H9 (cell line): ENCODE data around the gene ARPC2. TPM values are rescaled to one million over a fixed set of nuclear protein-coding genes. Genes with fewer than 3 reads are reported as not detected.

Experiments
- DNase-seq: peaks from one replicate; pipeline ENCODE4 v3.0.0-alpha.2; 2017
- H2AFZ ChIP-seq: one replicate; pipeline ENCODE4 v1.6.1; 2013; ENCODE audit warnings: mild to moderate bottlenecking, low read length, control low read depth, moderate library complexity
- H2AK5ac ChIP-seq: 2 replicates; pipeline ENCODE4 v1.6.1; 2013; ENCODE audit warnings: low read length, control low read depth, mixed read lengths; ENCODE audit not compliant: insufficient read length
- H2BK120ac ChIP-seq: one replicate; pipeline ENCODE4 v1.6.1; 2013; ENCODE audit warnings: low read depth, mild to moderate bottlenecking, low read length, control low read depth, inconsistent platforms; ENCODE audit not compliant: poor library complexity, severe bottlenecking
- H2BK12ac ChIP-seq: 2 replicates; pipeline ENCODE4 v1.6.1; 2013; ENCODE audit warnings: low read length, control low read depth, mixed read lengths, low read depth; ENCODE audit not compliant: insufficient read length
- H2BK15ac ChIP-seq: 2 replicates; pipeline ENCODE4 v1.6.1; 2013; ENCODE audit warnings: low read depth, low read length, control low read depth
- H2BK20ac ChIP-seq: one replicate; pipeline ENCODE4 v1.6.1; 2013; ENCODE audit warnings: low read depth, mild to moderate bottlenecking, low read length, control low read depth, inconsistent platforms; ENCODE audit not compliant: poor library complexity, severe bottlenecking
- H2BK5ac ChIP-seq: 2 replicates; pipeline ENCODE4 v1.6.1; 2013; ENCODE audit warnings: low read length, control low read depth, mixed read lengths; ENCODE audit not compliant: insufficient read length
- H3K14ac ChIP-seq: 2 replicates; pipeline ENCODE4 v1.6.1; 2013; ENCODE audit warnings: low read length, control low read depth; ENCODE audit not compliant: insufficient read depth
- H3K18ac ChIP-seq: 2 replicates; pipeline ENCODE4 v1.6.1; 2013; ENCODE audit warnings: low read depth, mild to moderate bottlenecking, mixed read lengths, low read length, control low read depth; ENCODE audit not compliant: insufficient read length
- H3K23ac ChIP-seq: 2 replicates; pipeline ENCODE4 v1.6.1; 2013; ENCODE audit warnings: low read length, control low read depth, mixed read lengths, low read depth; ENCODE audit not compliant: insufficient read length
- H3K23me2 ChIP-seq: 2 replicates; pipeline ENCODE4 v1.6.1; 2013; ENCODE audit warnings: low read depth, mild to moderate bottlenecking, mixed read lengths, low read length, control low read depth; ENCODE audit not compliant: insufficient read length, poor library complexity, severe bottlenecking
- H3K27ac ChIP-seq: 2 replicates; pipeline ENCODE4 v1.5.1; 2013; ENCODE audit warnings: low read length, control low read depth, mixed read lengths, low read depth; ENCODE audit not compliant: insufficient read length
- H3K27me3 ChIP-seq: 2 replicates; pipeline ENCODE4 v1.6.1; 2013; ENCODE audit warnings: low read length, control low read depth, inconsistent platforms; ENCODE audit not compliant: insufficient read depth
- H3K4ac ChIP-seq: 2 replicates; pipeline ENCODE4 v1.6.1; 2013; ENCODE audit warnings: low read depth, mild to moderate bottlenecking, control low read depth, inconsistent platforms, low read length, moderate library complexity
- H3K4me1 ChIP-seq: 2 replicates; pipeline ENCODE4 v1.6.1; 2013; ENCODE audit warnings: low read length, control low read depth, inconsistent platforms; ENCODE audit not compliant: insufficient read depth
- H3K4me2 ChIP-seq: 2 replicates; pipeline ENCODE4 v1.6.1; 2013; ENCODE audit warnings: low read length, control low read depth, mixed read lengths; ENCODE audit not compliant: insufficient read length, insufficient read depth
- H3K56ac ChIP-seq: 2 replicates; pipeline ENCODE4 v1.6.1; 2013; ENCODE audit warnings: low read depth, mild to moderate bottlenecking, mixed read lengths, low read length, control low read depth; ENCODE audit not compliant: insufficient read length
- H3K79me1 ChIP-seq: 2 replicates; pipeline ENCODE4 v1.6.1; 2013; ENCODE audit warnings: low read depth, mild to moderate bottlenecking, moderate library complexity, low read length, control low read depth, inconsistent platforms; ENCODE audit not compliant: insufficient read depth, poor library complexity, severe bottlenecking
- H3K79me2 ChIP-seq: 2 replicates; pipeline ENCODE4 v1.6.1; 2013; ENCODE audit warnings: low read length, control low read depth, inconsistent platforms; ENCODE audit not compliant: insufficient read depth
- H3K9ac ChIP-seq: 2 replicates; pipeline ENCODE4 v1.6.1; 2013; ENCODE audit warnings: low read length, control low read depth, mixed read lengths; ENCODE audit not compliant: insufficient read length; ENCODE audit errors: extremely low read depth
- H3K9me3 ChIP-seq: one replicate; pipeline ENCODE4 v1.6.1; 2013; ENCODE audit warnings: low read depth, low read length, inconsistent platforms; ENCODE audit not compliant: control insufficient read depth
- H3T11ph ChIP-seq: one replicate; pipeline ENCODE4 v1.6.1; 2013; ENCODE audit warnings: mild to moderate bottlenecking, low read length, control low read depth, inconsistent platforms
- H4K20me1 ChIP-seq: one replicate; pipeline ENCODE4 v1.6.1; 2013; ENCODE audit not compliant: control insufficient read depth, insufficient read length, insufficient read depth
- H4K5ac ChIP-seq: 2 replicates; pipeline ENCODE4 v1.6.1; 2013; ENCODE audit warnings: low read depth, mild to moderate bottlenecking, mixed read lengths, low read length, control low read depth; ENCODE audit not compliant: insufficient read length
- H4K8ac ChIP-seq: replicated peaks from 2 replicates; pipeline ENCODE4 v1.6.1; 2013; ENCODE audit warnings: low read length, control low read depth, mixed read lengths, low read depth; ENCODE audit not compliant: insufficient read length
- H4K91ac ChIP-seq: 2 replicates; pipeline ENCODE4 v1.6.1; 2013; ENCODE audit warnings: low read depth, mild to moderate bottlenecking, moderate library complexity, mixed read lengths, low read length, control low read depth; ENCODE audit not compliant: insufficient read length
- H3K27ac Mint-ChIP-seq, 3 experiments: 2 replicates in 2 of 3; 3 replicates in 1 of 3; pipeline ENCODE4 v1.8.0; 2020 to 2021; ENCODE audit warnings: mixed read lengths in 3 of 3, mild to moderate bottlenecking in 1 of 3, moderate library complexity in 1 of 3
- H3K27me3 Mint-ChIP-seq: 2 replicates; pipeline ENCODE4 v1.8.0; 2021; ENCODE audit warnings: low read depth, mild to moderate bottlenecking, moderate library complexity, mixed read lengths
- H3K36me3 Mint-ChIP-seq, 3 experiments: 2 replicates in 2 of 3; 3 replicates in 1 of 3; pipeline ENCODE4 v1.8.0; 2020 to 2021; ENCODE audit warnings: low read depth in 3 of 3, mixed read lengths in 3 of 3; ENCODE audit not compliant: insufficient read depth in 1 of 3
- H3K4me1 Mint-ChIP-seq, 2 experiments: 2 replicates each; pipeline ENCODE4 v1.8.0; 2020; ENCODE audit warnings: mixed read lengths in 2 of 2
- H3K4me3 Mint-ChIP-seq, 2 experiments: 2 replicates in 1 of 2; 3 replicates in 1 of 2; pipeline ENCODE4 v1.8.0; 2020 to 2021; ENCODE audit warnings: mild to moderate bottlenecking in 2 of 2, mixed read lengths in 2 of 2, moderate library complexity in 1 of 2
- H3K9me3 Mint-ChIP-seq, 2 experiments: 2 replicates in 1 of 2; 3 replicates in 1 of 2; pipeline ENCODE4 v1.8.0; 2020; ENCODE audit warnings: mild to moderate bottlenecking in 2 of 2, mixed read lengths in 2 of 2, moderate library complexity in 1 of 2
- CTCF ChIP-seq: fragments of 200-600 bp; sonication (generic); conservative IDR thresholded peaks from 3 replicates; pipeline ENCODE4 v1.8.0; 2021; ENCODE audit warnings: antibody characterized with exemption, mild to moderate bottlenecking
- WGBS: extraction: QIAGEN DNeasy Blood & Tissue Kit; methylation state at CpG from one replicate; pipeline ENCODE4 v1.1.7; 2013; ENCODE audit warnings: missing lambda C conversion rate, low lambda C conversion rate, mixed read lengths; ENCODE audit not compliant: insufficient read length; ENCODE audit errors: extremely low coverage; 5-methylcytosine and 5-hydroxymethylcytosine counted together
- total RNA-seq: library from RNA; stranded (reverse); gene quantifications from 2 replicates; pipeline ENCODE4 v1.2.1, GENCODE V29; 2021

Gene ARPC2
- total RNA-seq, 1 experiment from 2014 or later = 197 TPM

GRCh38 chr2:218216336-218216673 lies 684 bp upstream of the ARPC2 start:
- Histone ChIP-seq H4K8ac (no peak overlapping the region), H3K23ac (no peak overlapping the region), H3K4me2 (peak overlapping the region; percentile 87), H2AFZ (no peak overlapping the region), H2BK120ac (no peak overlapping the region), H3K14ac (no peak overlapping the region), H3K9me3 (no peaks in the 10 kb centered on the region), H4K91ac (no peak overlapping the region), H3K79me1 (peaks cover 7% of the 10 kb centered on the region), H3T11ph (no peak overlapping the region), H2AK5ac (no peak overlapping the region), H3K27me3 (no peaks in the 10 kb centered on the region), H3K56ac (no peak overlapping the region), H4K20me1 (no peaks in the 10 kb centered on the region), H3K18ac (no peak overlapping the region), H2BK12ac (no peak overlapping the region), H3K4ac (no peak overlapping the region), H3K79me2 (peaks cover 31% of the 10 kb centered on the region; the same call in 1 of the 2 replicates), H3K23me2 (peaks cover 11% of the 10 kb centered on the region), H3K27ac (no peak overlapping the region), H3K4me1 (0 out of 2 replicates have a peak, but pooled peaks cover 7% of the 10 kb centered on the region), H2BK15ac (no peak overlapping the region), H2BK5ac (no peak overlapping the region), H2BK20ac (no peak overlapping the region), H4K5ac (no peak overlapping the region), H3K9ac (no peak overlapping the region)
- Mint-ChIP-seq H3K27me3 (peaks cover 1% of the 10 kb centered on the region; the same call in 1 of the 2 replicates), H3K4me3 (peak overlapping the region; percentile 85 to 91), H3K36me3 (peaks cover 0 to 13% (median 9%) of the 10 kb centered on the region in 3 experiments; a peak in 5 of 7 replicates), H3K4me1 (peaks cover 34% of the 10 kb centered on the region in 2 experiments), H3K9me3 (no peaks in the 10 kb centered on the region), H3K27ac (peak overlapping the region in 2 of 3 experiments; percentile 11 to 93; a peak in 3 of 7 replicates)
- no peak for TF ChIP-seq CTCF
- DNase-seq = no peak
- no CpG with 5 or more reads among the region's 9 CpGs for WGBS
